Body of pancreas (tissue), 4 donors: ENCODE data around the gene MNS1. TPM values are rescaled to one million over a fixed set of nuclear protein-coding genes. Genes with fewer than 3 reads are reported as not detected.

Experiments used
- ATAC-seq: fragments of 150-250 bp; one replicate; pipeline ENCODE4 v1.9.1; 2016
- DNase-seq, 4 donors: peaks; one replicate each; pipeline ENCODE4 v3.0.0-alpha.2; 2019
- H3K27ac ChIP-seq, 4 donors: fragments of 200-600 bp; sonication (generic); 1 replicate in 3 of 4; 2 replicates in 1 of 4; pipeline versions ENCODE4 v1.5.1 to v1.6.1; 2016 to 2019; ENCODE audit warnings: mild to moderate bottlenecking in 1 of 4, mixed read lengths in 1 of 4, moderate library complexity in 1 of 4
- H3K27me3 ChIP-seq, 2 donors: fragments of 200-600 bp; sonication (generic); one replicate each; pipeline ENCODE4 v1.6.0; 2016; ENCODE audit warnings: mild to moderate bottlenecking in 1 of 2
- H3K36me3 ChIP-seq, 2 donors: fragments of 200-600 bp; sonication (generic); replicated peaks in 1 of 2; 2 replicates each; pipeline ENCODE4 v1.5.1; 2016; ENCODE audit warnings: low read depth in 2 of 2; ENCODE audit not compliant: insufficient read depth in 1 of 2
- H3K4me1 ChIP-seq: fragments of 200-600 bp; sonication (generic); one replicate; pipeline ENCODE4 v1.6.0; 2016
- H3K4me3 ChIP-seq, 2 donors: fragments of 200-600 bp; sonication (generic); 1 replicate in 1 of 2; 2 replicates in 1 of 2; pipeline ENCODE4 v1.5.1; 2016 to 2019
- H3K9me3 ChIP-seq, 3 donors: fragments of 200-600 bp; sonication (generic); 1 replicate in 2 of 3; 2 replicates in 1 of 3; pipeline ENCODE4 v1.5.1; 2016
- CTCF ChIP-seq, 7 experiments: fragments of 450-650 bp in 4 of 7; fragments of 200-600 bp in 3 of 7; sonication (generic) in 3 of 7; IDR thresholded peaks; one replicate each; pipeline ENCODE4 v1.5.1; 2016 to 2019; ENCODE audit warnings: antibody characterized with exemption in 7 of 7
- POLR2A ChIP-seq, 3 donors: fragments of 450-650 bp; IDR thresholded peaks; one replicate each; pipeline ENCODE4 v1.6.1; 2016; ENCODE audit warnings: antibody characterized with exemption in 3 of 3, mild to moderate bottlenecking in 2 of 3
- WGBS, 2 donors: methylation state at CpG; one replicate each; pipeline ENCODE4 v1.1.5; 2017; 5-methylcytosine and 5-hydroxymethylcytosine counted together
- intact Hi-C: fragments of 100-400 bp; cut with DNase I; formaldehyde crosslinking; loops from one replicate; pipeline ENCODE4 v1.15.1; 2023
- total RNA-seq, 2 donors: library from RNA; depleted of rRNA; stranded (reverse); fragments of >200 nt; gene quantifications; one replicate each; pipeline ENCODE4 v1.1.0, GENCODE V29; 2016

Gene MNS1
- total RNA-seq, 2 donors from 2014 or later: 1.6 to 4.0 TPM

- Histone ChIP-seq H3K9me3 (no peaks in the 10 kb centered on the region), H3K4me3 (no peak overlapping the region), H3K36me3 (no peaks in the 10 kb centered on the region), H3K27ac (no peak overlapping the region), H3K27me3 (no peaks in the 10 kb centered on the region), H3K4me1 (no peaks in the 10 kb centered on the region)
- intact Hi-C loops: no loop called here
- TF ChIP-seq POLR2A (IDR thresholded peaks at IDR 0.05) (no peak), CTCF (IDR thresholded peaks at IDR 0.05) (no peak)
- ATAC-seq (no peak), DNase-seq (no peak)
- WGBS, 2 donors: 77 to 82% methylated on average over 5 of the region's 5 CpGs
Measured at GRCh38 chr15:56471440-56472069, 6.6 kb upstream of the MNS1 start.

GRCh38 chr15:56469483-56469882 lies 4.5 kb upstream of the MNS1 start:
- no peak for DNase-seq

GRCh38 chr15:56468401-56468800 lies 3.5 kb upstream of the MNS1 start:
- Histone ChIP-seq H3K4me1 (no peaks in the 10 kb centered on the region), H3K4me3 (no peak overlapping the region), H3K9me3 (no peaks in the 10 kb centered on the region), H3K27me3 (no peaks in the 10 kb centered on the region), H3K27ac (peak overlapping the region in 2 of 4 donors; percentile 6 to 12), H3K36me3 (no peaks in the 10 kb centered on the region)
- 33 to 34% methylated on average over 2 of the region's 2 CpGs for WGBS, 2 donors
- intact Hi-C loops: no loop called here
- DNase-seq (no peak), ATAC-seq (no peak)
- TF ChIP-seq POLR2A (IDR thresholded peaks at IDR 0.05) (no peak), CTCF (IDR thresholded peaks at IDR 0.05) (no peak)

More at GRCh38 chr15:56469483-56469882, 4.5 kb upstream of the MNS1 start:
- ATAC-seq: no peak
- Histone ChIP-seq H3K36me3 (no peaks in the 10 kb centered on the region), H3K9me3 (no peaks in the 10 kb centered on the region), H3K4me3 (no peak overlapping the region), H3K27me3 (no peaks in the 10 kb centered on the region), H3K4me1 (no peaks in the 10 kb centered on the region), H3K27ac (peak overlapping the region in 2 of 4 donors; percentile 12 to 38)
- TF ChIP-seq POLR2A (IDR thresholded peaks at IDR 0.05): no peak
- TF ChIP-seq CTCF (IDR thresholded peaks at IDR 0.05): no peak
- intact Hi-C loops: no loop called here

GRCh38 chr15:56467616-56468015 lies 2.7 kb upstream of the MNS1 start:
- H3K9me3 ChIP-seq: no peaks in the 10 kb centered on the region
- TF ChIP-seq CTCF (IDR thresholded peaks at IDR 0.05) (no peak), POLR2A (IDR thresholded peaks at IDR 0.05) (no peak)
- H3K27ac ChIP-seq: peak overlapping the region in 1 of 4 donors; percentile 42
- no peaks in the 10 kb centered on the region for H3K4me1 ChIP-seq
- H3K36me3 ChIP-seq: no peaks in the 10 kb centered on the region
- H3K4me3 ChIP-seq: no peak overlapping the region
- 16 to 23% methylated on average over 3 of the region's 3 CpGs for WGBS, 2 donors
- DNase-seq (no peak), ATAC-seq (no peak)
- intact Hi-C loops: no loop called here
- H3K27me3 ChIP-seq: no peaks in the 10 kb centered on the region

GRCh38 chr15:56460947-56461346 lies 4.0 kb downstream of the MNS1 start:
- Histone ChIP-seq H3K4me1 (no peaks in the 10 kb centered on the region), H3K27me3 (no peaks in the 10 kb centered on the region), H3K9me3 (no peaks in the 10 kb centered on the region), H3K36me3 (no peaks in the 10 kb centered on the region), H3K27ac (no peak overlapping the region), H3K4me3 (no peak overlapping the region)
- no peak for TF ChIP-seq POLR2A (IDR thresholded peaks at IDR 0.05)
- no peak for TF ChIP-seq CTCF (IDR thresholded peaks at IDR 0.05)
- ATAC-seq (no peak), DNase-seq (no peak)
- intact Hi-C loops: no loop called here
- 88 to 93% methylated on average over 2 of the region's 2 CpGs for WGBS, 2 donors
